Fibroblast of pulmonary artery (primary cell): Measurements from ENCODE around the gene EEFSEC.

Source experiments
- DNase-seq: peaks from one replicate; pipeline ENCODE4 v3.0.0-alpha.2; 2010; ENCODE audit warnings: low read depth
- H3K4me3 ChIP-seq: replicated peaks from 2 replicates; pipeline ENCODE4 v1.5.1; 2011; ENCODE audit warnings: low read depth, mild to moderate bottlenecking, control low read depth, low read length, moderate library complexity
- TF ChIP-seq, protein P1 (sequence below): IDR thresholded peaks from 2 replicates; pipeline ENCODE4 v1.5.1; 2011; ENCODE audit warnings: mild to moderate bottlenecking, control low read depth, low read length, inconsistent platforms; ENCODE audit errors: missing control alignments

The EEFSEC gene

DNA sequence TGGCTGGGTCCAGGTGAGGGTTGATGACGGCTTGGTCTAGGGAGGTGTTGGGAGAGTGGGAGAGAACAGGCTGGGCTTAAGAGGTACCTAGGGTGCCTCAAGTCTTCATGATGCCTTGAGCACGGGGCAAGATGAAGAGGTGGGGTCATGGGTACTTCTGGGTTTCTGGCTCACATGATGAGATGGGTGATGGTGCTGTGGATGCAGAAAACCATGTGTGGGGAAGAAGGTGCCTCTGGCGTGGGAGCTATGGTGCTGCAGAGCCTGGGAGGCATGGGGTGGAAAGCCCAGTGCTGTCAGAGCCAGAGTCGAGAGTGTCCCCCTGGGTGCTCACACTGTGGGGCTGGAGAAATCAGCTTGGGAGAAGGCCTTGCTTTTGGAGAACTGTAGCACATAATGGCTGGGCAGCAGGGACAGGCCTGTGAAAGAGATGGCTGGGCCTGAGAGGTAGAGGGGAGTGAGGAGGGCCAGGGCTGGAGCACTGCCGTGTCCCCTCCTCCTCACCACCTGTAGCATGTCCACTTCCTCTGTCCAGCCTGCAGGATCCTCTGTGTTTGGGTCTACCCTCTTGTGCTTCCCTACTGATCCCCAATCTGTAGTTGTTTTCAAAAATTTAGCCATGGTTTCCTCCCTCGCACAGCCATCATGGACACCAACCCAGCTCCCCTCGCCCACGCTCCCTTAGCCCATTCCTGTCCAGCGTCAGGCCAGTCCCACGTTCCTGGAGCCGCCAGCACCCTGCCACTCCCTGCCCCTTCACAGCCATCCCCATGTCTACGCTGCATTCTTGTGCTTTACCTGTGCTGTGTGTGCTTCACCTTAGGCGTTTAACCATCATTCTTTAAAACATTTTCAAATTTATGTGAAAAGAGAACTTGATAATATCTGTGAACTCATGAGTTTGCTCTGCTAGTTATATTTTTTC lies 132.0 kb downstream of the EEFSEC start:
- DNase-seq, result no peak
- TF ChIP-seq, protein P1, sequence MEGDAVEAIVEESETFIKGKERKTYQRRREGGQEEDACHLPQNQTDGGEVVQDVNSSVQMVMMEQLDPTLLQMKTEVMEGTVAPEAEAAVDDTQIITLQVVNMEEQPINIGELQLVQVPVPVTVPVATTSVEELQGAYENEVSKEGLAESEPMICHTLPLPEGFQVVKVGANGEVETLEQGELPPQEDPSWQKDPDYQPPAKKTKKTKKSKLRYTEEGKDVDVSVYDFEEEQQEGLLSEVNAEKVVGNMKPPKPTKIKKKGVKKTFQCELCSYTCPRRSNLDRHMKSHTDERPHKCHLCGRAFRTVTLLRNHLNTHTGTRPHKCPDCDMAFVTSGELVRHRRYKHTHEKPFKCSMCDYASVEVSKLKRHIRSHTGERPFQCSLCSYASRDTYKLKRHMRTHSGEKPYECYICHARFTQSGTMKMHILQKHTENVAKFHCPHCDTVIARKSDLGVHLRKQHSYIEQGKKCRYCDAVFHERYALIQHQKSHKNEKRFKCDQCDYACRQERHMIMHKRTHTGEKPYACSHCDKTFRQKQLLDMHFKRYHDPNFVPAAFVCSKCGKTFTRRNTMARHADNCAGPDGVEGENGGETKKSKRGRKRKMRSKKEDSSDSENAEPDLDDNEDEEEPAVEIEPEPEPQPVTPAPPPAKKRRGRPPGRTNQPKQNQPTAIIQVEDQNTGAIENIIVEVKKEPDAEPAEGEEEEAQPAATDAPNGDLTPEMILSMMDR, result no peak
- H3K4me3 ChIP-seq, result no peak overlapping the region

DNA sequence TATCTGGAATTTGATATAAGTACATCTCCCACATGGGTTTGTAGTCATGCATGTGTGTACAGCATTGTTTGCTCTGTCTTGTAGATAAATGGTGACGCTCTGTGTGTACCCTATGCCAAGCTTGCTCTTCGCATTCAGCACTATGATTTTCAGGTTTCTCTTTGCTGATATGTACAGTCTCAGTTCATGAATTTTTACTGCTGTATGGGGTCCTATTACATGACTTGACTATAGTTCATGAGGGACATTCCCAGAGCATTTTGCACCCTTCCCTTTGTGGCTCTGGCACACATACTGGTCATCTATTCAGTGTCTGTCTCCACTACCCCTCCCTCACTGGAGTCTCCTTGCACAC lies 132.7 kb downstream of the EEFSEC start:
- no peak overlapping the region for H3K4me3 ChIP-seq
- no peak for DNase-seq
- TF ChIP-seq, protein P1, result no peak

DNA sequence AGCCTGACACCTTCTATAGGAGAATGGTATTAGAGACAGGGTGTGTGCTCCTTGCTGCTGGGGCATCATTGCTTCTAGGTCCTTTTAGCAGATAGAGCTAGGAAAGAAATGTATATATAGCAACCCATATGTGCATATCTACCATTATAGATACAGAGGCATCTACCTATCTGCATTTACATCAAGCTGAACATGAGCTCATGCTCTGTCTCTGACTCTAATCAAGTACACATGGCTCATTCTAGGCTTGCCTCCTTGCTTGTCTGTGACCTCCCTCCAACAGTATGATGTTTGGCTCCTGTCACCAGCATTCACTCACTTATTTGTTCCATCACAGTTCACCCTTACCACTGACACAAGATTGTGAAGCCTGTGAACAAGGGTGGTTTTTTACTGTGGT lies 133.4 kb downstream of the EEFSEC start:
- DNase-seq, result no peak
- TF ChIP-seq, protein P1, result no peak
- no peak overlapping the region for H3K4me3 ChIP-seq

DNA sequence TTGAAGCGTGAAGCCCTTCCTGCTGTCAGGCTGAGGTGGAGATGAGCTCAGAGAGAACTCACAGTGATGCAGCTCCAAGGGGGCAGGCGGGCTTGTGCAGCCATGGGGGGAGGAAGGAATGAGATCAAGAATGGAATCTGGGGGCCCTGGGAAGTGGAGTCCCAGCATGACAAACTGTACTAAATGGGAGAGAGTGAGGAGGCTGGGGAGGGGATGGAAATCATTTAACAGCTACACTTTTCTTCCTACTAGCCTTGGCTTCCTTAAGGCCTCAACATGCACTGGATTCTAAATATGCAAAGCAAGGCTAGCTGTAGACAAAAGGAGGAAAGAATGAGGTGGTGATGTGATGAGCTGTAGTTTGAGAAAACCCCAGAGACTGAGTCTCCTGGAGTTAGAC lies 133.9 kb downstream of the EEFSEC start:
- TF ChIP-seq, protein P1, result no peak
- no peak overlapping the region for H3K4me3 ChIP-seq
- no peak for DNase-seq

DNA sequence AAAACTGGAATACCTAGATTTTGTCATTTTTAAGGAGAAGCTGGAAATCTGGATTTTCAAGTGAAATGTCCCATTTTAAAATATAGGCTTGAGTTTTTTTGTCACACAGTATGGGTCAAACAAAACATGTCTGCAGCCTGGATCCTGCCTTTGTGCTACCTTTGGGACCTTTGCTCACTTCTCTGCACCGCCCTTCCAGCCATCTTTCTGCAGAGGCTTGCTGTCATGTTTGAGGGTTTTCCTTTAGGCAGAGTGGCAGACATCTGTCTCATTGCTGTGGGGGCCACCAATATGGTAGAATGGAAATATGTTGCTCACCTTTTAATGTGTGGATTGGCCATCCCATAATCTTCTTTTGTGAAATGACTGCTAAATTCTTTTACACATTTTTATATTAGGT lies 136.3 kb downstream of the EEFSEC start:
- no peak for DNase-seq
- TF ChIP-seq, protein P1, result no peak
- no peak overlapping the region for H3K4me3 ChIP-seq

DNA sequence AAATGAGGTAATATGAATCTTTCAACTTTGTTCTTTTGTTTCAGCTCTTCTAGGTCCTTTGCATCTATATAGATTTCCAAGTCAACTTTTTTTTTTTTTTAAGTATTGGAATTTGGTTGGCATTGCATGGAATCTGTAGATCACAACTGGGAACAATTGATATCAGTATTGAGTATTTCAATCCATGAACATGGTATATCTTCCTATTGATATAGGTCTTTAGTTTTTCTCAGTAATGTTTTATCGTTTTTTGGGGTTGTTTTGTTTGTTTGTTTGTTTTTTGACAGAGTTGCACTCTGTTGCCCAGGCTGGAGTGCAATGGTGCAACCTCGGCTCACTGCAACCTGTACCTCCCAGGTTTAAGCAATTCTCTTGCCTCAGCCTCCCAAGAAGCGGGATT lies 137.2 kb downstream of the EEFSEC start:
- no peak for DNase-seq
- TF ChIP-seq, protein P1, result no peak
- H3K4me3 ChIP-seq, result no peak overlapping the region

DNA sequence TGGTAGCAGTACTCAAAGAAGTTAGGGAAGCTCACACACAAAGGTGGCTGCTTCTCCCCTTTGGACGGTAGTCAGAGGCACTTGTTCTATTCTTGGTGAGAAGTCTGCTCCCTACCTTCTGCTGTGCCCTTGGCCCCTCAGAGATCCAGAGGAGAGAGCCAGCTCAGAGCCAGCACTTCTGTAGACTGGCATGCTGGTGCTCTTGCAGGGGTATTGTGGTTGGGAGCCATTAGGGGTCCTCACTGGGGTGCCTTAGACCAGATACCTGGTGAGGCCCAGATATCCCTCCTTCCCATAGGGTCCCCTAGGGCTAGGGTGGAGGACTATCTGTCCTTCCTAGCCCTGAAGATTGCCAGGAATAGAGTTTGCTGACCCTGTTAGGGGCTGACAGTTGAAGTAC lies 140.6 kb downstream of the EEFSEC start:
- TF ChIP-seq, protein P1, result no peak
- no peak for DNase-seq
- H3K4me3 ChIP-seq, result no peak overlapping the region
